Mammary epithelial cell (primary cell): ENCODE results near the gene UFL1.

ENCODE experiments used
- EZH2 ChIP-seq: IDR thresholded peaks from 2 replicates; pipeline ENCODE4 v1.6.1; 2012; ENCODE audit warnings: low read length, inconsistent platforms, borderline replicate concordance
- TF ChIP-seq, protein P1 (sequence below), 2 donors: IDR thresholded peaks in 1 of 2; conservative IDR thresholded peaks in 1 of 2; 2 replicates each; pipeline ENCODE4 v1.5.1; 2011 to 2012; ENCODE audit warnings: inconsistent platforms in 2 of 2, low read length in 2 of 2, mild to moderate bottlenecking in 2 of 2, control low read depth in 1 of 2, low read depth in 1 of 2; ENCODE audit not compliant: insufficient read depth in 1 of 2; ENCODE audit errors: extremely low read depth in 1 of 2

DNA sequence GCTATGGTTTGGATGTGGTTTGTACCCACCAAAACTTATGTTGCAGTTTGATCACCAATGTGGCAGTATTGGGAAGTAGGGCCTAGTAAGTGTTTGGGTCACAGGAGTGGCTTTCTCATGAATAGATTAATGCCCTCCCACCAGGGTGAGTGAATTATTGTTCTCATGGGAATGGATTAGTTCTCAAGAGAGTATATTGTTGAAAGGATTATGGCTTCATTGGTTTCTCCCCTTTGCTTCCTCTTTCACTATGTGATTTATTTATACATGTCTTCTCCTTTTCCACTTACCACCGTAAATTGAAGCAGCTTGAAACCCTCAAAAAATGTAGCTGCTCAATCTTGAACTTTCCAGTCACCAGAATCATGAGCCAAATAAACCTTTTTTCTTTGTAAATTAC is 10.8 kb downstream of the UFL1 start:
- TF ChIP-seq, protein P1, sequence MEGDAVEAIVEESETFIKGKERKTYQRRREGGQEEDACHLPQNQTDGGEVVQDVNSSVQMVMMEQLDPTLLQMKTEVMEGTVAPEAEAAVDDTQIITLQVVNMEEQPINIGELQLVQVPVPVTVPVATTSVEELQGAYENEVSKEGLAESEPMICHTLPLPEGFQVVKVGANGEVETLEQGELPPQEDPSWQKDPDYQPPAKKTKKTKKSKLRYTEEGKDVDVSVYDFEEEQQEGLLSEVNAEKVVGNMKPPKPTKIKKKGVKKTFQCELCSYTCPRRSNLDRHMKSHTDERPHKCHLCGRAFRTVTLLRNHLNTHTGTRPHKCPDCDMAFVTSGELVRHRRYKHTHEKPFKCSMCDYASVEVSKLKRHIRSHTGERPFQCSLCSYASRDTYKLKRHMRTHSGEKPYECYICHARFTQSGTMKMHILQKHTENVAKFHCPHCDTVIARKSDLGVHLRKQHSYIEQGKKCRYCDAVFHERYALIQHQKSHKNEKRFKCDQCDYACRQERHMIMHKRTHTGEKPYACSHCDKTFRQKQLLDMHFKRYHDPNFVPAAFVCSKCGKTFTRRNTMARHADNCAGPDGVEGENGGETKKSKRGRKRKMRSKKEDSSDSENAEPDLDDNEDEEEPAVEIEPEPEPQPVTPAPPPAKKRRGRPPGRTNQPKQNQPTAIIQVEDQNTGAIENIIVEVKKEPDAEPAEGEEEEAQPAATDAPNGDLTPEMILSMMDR (conservative IDR thresholded peaks at IDR 0.05 in 1 of 2, IDR thresholded peaks at IDR 0.05 in 1 of 2; ENCODE audit: extremely low read depth in 1 of 2, insufficient read depth in 1 of 2, low read depth in 1 of 2, low read length in 2 of 2), result no peak
- no peak for TF ChIP-seq EZH2
